HG03575 (cell line): ENCODE data around the gene PRMT7.

ENCODE experiments used
- ATAC-seq: cut with Tn5 transposase; IDR thresholded peaks from one replicate; pipeline ENCODE4 v1.9.1; 2021; ENCODE audit not compliant: unreplicated experiment, insufficient number of reproducible peaks, low FRiP score; ENCODE audit errors: extremely low read depth

The PRMT7 gene

GRCh38 chr16:68380676-68381362 lies 70.0 kb downstream of the PRMT7 start:
- ATAC-seq, result no peak

GRCh38 chr16:68381363-68381724 lies 70.5 kb downstream of the PRMT7 start:
- no peak for ATAC-seq

GRCh38 chr16:68382296-68382718 lies 71.5 kb downstream of the PRMT7 start:
- ATAC-seq, result no peak

GRCh38 chr16:68383858-68384257 lies 73.0 kb downstream of the PRMT7 start:
- ATAC-seq, result no peak

- no peak for ATAC-seq
These were observed 73.7 kb downstream of the PRMT7 start for GRCh38 chr16:68384288-68385161.

- ATAC-seq, result no peak
These were observed 74.6 kb downstream of the PRMT7 start for GRCh38 chr16:68385371-68385770.

GRCh38 chr16:68386628-68387027 lies 75.8 kb downstream of the PRMT7 start:
- no peak for ATAC-seq

- ATAC-seq, result no peak
These were observed 76.5 kb downstream of the PRMT7 start for GRCh38 chr16:68387301-68387700.

- no peak for ATAC-seq
These were observed 77.3 kb downstream of the PRMT7 start for GRCh38 chr16:68388124-68388523.

- ATAC-seq, result no peak
These were observed 78.2 kb downstream of the PRMT7 start for GRCh38 chr16:68389006-68389405.

- no peak for ATAC-seq
These were observed 79.0 kb downstream of the PRMT7 start for GRCh38 chr16:68389750-68390371.

GRCh38 chr16:68393333-68393732 lies 82.5 kb downstream of the PRMT7 start:
- no peak for ATAC-seq

GRCh38 chr16:68395167-68395786 lies 84.5 kb downstream of the PRMT7 start:
- ATAC-seq, result no peak

GRCh38 chr16:68395815-68396214 lies 85.0 kb downstream of the PRMT7 start:
- no peak for ATAC-seq

GRCh38 chr16:68396481-68396880 lies 85.7 kb downstream of the PRMT7 start:
- ATAC-seq, result no peak

GRCh38 chr16:68397710-68398201 lies 86.9 kb downstream of the PRMT7 start:
- no peak for ATAC-seq

- no peak for ATAC-seq
These were observed 88.6 kb downstream of the PRMT7 start for GRCh38 chr16:68399456-68399855.

GRCh38 chr16:68400083-68400923 lies 89.5 kb downstream of the PRMT7 start:
- ATAC-seq, result no peak
